Measurements from ENCODE around the gene KLK13. TPM values are rescaled to one million over a fixed set of nuclear protein-coding genes. Genes with fewer than 3 reads are reported as not detected.

KLK13 gene
- total RNA-seq, 1 donor from 2014 or later = not detected

- DNase-seq (ENCODE audit: low read depth, low spot score) = no peak
Measured at GRCh38 chr19:51063664-51064063, 1.2 kb downstream of the KLK13 start.

DNA sequence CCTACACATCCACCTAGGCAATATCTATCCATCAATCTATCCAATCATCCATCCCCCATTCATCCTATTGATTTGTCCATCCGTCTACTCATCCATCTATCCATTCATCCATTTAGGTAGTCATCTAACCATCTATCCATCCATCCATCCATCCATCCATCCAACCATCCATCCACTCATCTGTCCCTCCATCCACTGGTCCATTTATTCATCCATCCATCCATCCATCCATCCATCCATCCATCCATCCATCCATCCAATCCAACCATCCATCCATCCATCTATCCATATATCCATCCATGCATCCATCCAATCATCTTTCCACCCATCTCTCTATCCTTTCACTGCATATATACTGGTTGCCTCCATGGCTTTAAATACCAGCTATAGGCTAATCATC, 3.9 kb downstream of the KLK13 start:
- DNase-seq (ENCODE audit: low read depth, low spot score) = no peak

DNA sequence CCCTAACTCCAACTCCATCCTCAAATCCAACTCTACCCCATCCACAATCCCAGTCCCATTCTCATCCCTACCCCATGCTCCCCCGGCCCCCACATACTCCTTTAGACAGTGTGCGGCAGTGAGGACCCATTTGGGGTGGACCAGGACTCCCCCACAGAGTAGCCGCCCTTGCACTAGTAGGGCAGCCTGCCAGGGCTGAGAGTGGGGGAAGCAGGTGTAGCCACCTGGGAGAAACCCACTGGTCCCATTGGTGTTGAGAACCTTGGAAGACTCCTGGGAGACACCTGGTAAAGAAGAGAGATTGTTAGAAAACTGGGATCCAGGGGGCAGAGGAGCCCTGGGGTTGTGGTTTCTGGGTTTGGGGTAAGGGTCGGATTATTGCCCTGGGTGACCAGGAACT, 4.6 kb downstream of the KLK13 start:
- no peak for DNase-seq (ENCODE audit: low read depth, low spot score)

DNA sequence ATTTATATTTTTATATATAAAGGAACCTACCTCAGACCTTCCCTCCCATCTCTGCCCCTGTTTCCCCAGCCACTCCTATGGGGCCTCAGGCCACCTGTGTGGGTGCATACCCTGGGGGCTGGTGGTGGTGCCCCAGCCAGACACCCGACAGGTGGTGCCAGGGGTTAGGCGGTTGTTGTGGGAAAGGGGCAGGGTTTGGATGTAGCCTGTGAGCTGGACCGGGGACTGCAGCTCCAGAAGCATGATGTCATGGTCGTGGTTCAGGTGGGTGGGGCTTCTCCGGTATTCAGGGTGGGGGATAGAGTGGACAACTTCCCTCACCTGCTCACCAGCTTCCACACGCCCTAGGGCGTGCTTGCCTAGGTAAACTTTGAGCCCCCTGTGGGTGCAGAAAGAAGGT, 5.2 kb downstream of the KLK13 start:
- DNase-seq (ENCODE audit: low read depth, low spot score) = no peak

- DNase-seq (ENCODE audit: low read depth, low spot score) = no peak
Measured at GRCh38 chr19:51055866-51056265, 9.0 kb downstream of the KLK13 start.

DNA sequence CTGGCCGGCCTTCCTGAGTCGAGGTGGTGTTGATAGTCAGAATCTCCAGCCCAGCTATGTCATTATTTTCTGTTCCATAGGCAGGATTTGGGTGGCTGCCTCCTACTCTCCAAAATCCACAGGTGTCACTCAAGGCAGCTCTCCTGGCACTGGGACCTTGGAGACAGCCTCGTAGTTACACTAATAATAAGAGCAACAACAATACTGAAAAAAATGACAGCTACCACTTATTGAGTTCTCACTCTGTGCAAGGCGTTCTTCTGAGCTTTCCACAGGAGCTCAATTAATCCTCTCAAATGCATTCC, 17.9 kb downstream of the KLK13 start:
- no peak for DNase-seq (ENCODE audit: low read depth, low spot score)

DNA sequence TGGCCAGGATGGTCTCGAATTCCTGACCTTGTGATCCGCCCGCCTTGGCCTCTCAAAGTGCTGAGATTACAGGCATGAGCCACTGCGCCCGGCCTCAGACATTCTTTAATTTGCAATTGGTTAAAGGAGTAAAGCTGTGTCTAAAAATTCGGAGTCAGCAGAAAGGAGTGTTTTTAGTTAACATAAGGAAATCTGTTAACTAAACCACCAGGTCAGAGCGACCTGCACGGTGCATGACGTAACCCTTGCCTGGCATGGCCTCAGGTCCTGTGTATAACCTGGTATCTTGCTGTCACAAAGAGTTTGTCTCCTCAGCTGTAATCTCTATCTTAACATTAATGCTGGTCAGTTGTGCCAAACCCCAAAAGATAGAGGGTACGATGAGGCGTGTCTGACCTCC, 20.6 kb downstream of the KLK13 start:
- DNase-seq (ENCODE audit: low read depth, low spot score) = no peak

GRCh38 chr19:51043497-51043896, 21.4 kb downstream of the KLK13 start:
- no peak for DNase-seq (ENCODE audit: low read depth, low spot score)

GRCh38 chr19:51040151-51040550, 24.7 kb downstream of the KLK13 start:
- no peak for DNase-seq (ENCODE audit: low read depth, low spot score)

DNA sequence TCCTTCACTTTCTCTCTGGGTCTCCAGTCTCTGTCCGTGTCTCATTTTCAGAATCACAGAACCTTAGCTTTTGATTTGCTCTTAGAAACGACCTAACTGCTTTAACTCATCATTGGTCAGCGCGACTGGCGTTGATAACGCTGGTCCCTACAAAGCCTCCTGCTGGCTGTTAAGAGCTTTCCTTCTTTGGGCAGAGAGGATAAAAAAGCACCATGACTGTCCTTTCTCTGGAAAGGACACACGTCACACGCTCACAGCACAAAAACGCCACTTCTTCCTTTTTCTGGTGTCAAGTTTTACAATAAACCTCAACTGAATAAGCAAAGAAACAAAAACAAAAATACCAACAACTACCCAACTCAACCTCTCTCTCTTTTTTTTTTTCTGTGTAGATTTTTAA, 28.4 kb downstream of the KLK13 start:
- no peak for DNase-seq (ENCODE audit: low read depth, low spot score)

DNA sequence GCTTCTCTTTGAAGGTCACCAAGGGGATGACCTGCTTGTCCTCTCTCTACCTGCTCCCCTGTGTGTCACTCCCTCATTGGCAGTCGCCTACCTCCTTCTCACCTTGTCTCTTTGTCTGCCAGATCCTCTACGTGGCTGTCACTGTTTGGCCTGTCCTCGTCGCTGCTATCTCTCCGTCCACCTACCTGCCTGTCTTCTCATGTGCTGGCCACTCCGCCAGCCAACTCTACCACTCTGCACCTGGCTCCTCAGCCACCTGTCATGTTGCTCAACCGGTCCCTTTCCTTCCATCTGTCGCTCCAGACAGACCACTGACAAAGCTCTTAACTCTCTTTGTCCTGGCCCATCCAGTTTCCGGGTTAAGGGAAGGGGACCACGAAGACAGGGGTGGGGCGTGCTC, 30.2 kb downstream of the KLK13 start, which contains the start of gene KLK12:
Gene KLK12, minus strand, starts transcription at position 299 of the 400 bp plus-strand sequence. CDS start 381 bp downstream, outside the sequence.
- DNase-seq (ENCODE audit: low read depth, low spot score) = no peak

- DNase-seq (ENCODE audit: low read depth, low spot score) = no peak
Measured at GRCh38 chr19:51031880-51032225, 33.0 kb downstream of the KLK13 start.

DNA sequence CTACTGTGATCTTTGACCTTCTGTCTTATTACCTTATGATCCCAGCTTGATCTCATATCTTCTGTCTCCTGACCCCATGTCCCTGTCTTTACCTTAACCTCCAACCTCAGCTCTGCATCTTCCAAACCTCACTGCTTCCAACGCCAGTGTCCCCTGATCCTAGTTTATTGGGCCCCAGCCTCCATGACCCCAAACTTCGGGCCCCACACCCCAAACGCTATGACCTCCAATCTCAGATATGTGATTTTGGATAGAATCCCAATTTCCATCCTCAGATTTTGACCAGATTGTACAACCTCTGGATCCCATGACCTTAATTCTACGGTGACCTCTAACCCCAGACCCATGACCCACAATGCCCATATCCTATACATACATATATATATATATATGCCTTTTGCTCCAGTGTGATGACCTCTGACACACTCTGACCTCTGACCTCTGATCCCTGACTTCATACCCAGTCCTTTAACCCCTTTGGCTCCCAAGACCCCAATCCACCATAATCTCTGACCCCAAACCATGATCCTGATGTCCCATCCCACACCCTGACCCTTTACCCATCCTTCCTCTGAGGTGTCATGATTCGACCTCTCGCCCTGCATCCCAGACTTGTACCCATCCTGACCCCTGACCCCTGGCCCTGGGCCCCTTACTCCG, 33.5 kb downstream of the KLK13 start:
- no peak for DNase-seq (ENCODE audit: low read depth, low spot score)

- DNase-seq (ENCODE audit: low read depth, low spot score) = no peak
Measured at GRCh38 chr19:51030631-51031030, 34.3 kb downstream of the KLK13 start.

GRCh38 chr19:51029718-51030117, 35.2 kb downstream of the KLK13 start:
- no peak for DNase-seq (ENCODE audit: low read depth, low spot score)

DNA sequence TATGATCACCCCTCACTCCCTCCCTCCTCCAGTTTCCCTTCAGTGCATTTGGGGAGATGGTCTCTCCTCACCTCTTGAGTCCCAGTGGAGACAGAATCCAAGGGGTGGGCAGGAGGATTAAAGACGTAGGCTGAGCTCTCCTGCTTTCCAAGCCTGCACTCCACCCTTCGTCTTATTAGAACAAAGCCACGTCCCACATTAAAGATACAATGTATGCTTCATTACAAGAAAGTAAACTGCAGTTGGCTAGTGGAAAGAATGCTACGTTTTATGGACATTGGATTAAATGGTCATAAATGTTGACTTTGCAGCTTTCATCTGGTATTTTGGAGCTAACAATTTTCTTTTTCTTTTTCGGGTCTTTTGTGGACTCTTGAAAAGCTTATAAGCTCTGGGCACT, 37.0 kb downstream of the KLK13 start:
- DNase-seq (ENCODE audit: low read depth, low spot score) = no peak

GRCh38 chr19:51027126-51027806, 37.6 kb downstream of the KLK13 start:
- no peak for DNase-seq (ENCODE audit: low read depth, low spot score)

DNA sequence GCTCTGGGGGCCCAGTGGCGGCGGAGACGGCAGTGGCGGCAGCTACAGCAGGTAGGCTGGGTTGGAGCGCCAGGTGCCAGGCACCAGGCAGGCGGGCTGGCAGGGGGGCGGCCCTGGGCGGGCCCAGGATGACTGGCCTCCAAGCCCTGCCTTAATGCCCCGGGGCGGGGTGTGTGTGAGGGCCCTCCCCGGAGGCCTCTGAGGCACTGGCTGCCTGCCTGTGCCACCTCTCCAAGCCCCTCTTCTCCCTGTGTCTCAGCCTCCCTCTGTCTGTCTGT, 38.4 kb downstream of the KLK13 start, which contains the start of gene KLK11:
Gene KLK11, minus strand, starts transcription at position 63 of the 278 bp plus-strand sequence. CDS start 985 bp downstream, outside the sequence.
- DNase-seq (ENCODE audit: low read depth, low spot score) = no peak

DNA sequence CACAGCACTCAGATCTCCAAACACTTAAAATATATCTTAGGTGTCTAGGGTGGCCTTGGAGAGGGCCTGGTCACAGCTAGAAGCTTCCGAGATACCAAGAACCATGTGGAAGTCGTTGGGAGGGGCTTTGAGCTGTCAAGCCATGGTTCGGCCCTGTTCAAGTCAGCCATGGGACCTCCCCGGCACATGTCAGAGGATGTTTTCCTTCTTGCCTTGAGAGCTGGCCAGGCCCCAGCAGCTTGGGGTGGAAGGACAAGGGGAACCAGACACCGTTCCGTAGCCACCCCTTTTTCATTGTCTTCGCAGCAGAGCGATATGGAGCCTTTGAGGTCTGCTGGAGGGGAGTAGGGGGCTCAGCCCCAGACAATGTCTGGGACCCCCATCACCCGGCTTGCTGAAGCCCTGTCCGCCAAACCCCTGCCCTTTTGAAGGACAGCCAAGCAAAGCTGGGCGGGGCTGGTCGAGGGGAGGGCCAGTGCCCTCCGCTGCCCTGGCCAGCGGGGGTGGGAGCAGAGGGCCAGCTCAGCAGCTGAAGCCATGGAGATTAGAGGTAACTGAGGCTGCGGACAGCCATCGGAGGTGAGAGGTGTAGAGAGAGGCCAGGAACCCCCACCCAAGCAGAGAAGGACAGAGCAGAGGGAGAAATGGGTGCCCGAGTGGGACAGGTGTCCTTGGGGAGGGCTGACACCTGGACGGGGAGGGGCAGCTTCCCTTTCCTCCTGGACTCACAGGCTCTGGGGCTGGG, 38.9 kb downstream of the KLK13 start:
- no peak for DNase-seq (ENCODE audit: low read depth, low spot score)

DNA sequence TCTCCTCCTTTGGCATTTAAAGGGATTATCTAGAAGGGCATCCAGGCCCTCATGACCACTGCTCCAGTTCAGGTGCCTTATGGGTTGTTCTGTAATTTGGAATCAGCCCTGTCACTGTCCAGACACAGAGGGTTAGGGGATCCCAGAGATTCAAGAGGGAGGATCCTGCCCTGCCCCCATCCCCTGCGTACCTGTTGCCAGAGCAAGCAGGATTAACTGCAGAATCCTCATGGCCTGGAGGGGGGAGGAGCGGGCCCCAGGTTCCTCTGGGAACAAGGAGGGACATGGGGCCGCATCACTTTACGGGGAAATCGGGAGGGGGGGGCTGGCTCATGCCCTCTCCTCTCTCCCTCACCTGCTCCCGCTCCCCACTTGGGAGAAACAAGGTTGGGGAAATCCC, 39.5 kb downstream of the KLK13 start:
- DNase-seq (ENCODE audit: low read depth, low spot score) = no peak

DNA sequence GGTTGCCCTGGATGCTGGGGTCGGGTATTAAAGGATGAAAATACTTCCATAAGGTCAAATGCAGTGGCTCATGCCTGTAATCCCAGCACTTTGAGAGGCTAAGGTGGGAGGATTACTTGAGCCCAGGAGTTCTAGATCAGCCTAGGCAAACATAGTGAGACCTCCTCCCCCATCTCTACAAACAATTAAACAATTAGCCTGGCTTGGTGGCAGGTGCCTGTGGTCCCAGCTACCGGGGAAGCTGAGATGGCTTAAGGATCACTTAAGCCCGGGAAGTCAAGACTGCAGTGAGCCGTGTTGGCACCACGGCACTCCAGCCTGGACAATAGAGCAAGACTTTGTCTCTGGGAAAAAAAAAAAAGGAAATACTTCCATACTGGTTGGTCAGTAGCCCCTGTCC, 40.0 kb downstream of the KLK13 start:
- no peak for DNase-seq (ENCODE audit: low read depth, low spot score)

GRCh38 chr19:51023946-51024345, 40.9 kb downstream of the KLK13 start:
- DNase-seq (ENCODE audit: low read depth, low spot score) = no peak

DNA sequence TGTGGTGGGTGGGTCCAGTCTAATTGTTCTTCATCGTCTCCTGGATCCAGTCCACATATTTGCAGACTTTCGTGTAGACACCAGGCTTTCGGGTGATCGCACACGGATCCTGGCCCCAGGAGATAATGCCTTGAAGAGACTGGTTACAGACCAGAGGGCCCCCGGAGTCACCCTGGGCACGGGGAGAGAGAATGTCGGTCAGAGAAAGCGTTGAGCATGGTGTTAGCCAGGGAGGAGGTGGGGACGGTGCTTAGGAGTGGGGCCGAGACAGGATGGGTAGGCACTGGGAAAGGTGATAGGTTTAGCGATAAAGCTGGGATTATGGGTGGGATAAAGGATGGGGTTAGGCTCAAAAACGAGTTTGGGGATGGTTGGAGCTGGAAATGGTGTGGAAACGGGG, 42.4 kb downstream of the KLK13 start:
- no peak for DNase-seq (ENCODE audit: low read depth, low spot score)
